ENCODE measurements around the gene APLP2.

APLP2 gene

DNA sequence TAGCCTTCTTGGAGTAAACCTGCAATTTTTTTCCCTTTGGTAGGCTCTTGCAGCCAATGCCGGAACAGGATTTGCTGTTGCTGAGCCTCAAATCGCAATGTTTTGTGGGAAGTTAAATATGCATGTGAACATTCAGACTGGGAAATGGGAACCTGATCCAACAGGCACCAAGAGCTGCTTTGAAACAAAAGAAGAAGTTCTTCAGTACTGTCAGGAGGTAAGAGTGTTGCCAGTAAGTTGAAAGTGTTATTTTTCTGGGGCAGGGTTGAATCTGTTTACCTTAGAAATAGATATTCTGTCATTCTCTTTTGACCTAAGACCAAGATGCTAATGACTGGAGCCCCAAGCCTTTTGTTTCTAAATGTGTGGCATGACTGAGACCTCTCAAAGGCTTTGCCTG, 39.7 kb downstream of the APLP2 start:
- no peak overlapping the region for H3K4me3 ChIP-seq (ENCODE audit: low read length)
- no peak for TF ChIP-seq ZNF274 (IDR thresholded peaks at IDR 0.05; ENCODE audit: low read depth, low read length)

- no peak overlapping the region for H3K4me3 ChIP-seq (ENCODE audit: low read length)
- no peak for TF ChIP-seq ZNF274 (IDR thresholded peaks at IDR 0.05; ENCODE audit: low read depth, low read length)
These were observed 40.8 kb downstream of the APLP2 start for GRCh38 chr11:130110339-130111108.

- no peak overlapping the region for H3K4me3 ChIP-seq (ENCODE audit: low read length)
These were observed 42.6 kb downstream of the APLP2 start for GRCh38 chr11:130112071-130112830.

DNA sequence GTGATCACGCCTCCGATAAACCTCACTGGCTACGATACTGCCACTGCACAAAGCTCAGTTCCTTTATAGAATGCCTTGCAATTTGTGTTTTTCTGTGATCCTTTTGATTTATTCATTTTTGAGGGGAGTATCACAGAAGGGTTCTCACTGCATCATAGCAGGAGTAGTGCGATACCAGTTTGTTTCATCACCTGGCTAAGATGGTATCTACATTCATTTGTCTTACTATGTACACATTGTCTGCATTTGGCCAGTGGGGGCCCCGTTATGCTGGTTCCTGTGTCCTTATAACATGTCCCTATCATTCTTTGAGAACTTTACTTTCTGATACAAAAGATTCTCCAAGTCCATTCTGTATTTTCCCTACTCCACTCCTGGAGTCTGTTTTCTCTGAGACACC, 44.6 kb downstream of the APLP2 start:
- no peak for TF ChIP-seq ZNF274 (IDR thresholded peaks at IDR 0.05; ENCODE audit: low read depth, low read length)
- no peak overlapping the region for H3K4me3 ChIP-seq (ENCODE audit: low read length)

More at GRCh38 chr11:130112071-130112830, 42.6 kb downstream of the APLP2 start:
- no peak for TF ChIP-seq ZNF274 (IDR thresholded peaks at IDR 0.05; ENCODE audit: low read depth, low read length)

DNA sequence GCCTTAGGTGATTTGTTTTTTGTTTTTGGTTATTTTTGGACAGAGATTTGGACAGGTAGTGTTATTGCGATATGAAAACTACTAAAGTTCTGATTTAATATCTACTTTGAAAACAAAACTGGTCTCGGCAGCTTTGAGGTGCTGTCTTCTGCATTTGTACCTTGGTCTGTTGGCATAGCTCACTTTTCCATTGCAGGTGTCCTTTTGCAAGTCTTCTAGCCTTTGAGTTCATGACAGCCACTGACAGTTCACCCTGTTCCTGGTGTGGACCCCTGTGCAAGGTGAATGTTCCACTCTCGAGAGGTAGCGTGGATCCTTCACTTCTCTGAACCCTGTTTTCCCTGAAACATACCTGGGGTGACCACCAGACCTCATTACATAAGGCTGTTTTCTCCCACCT, 45.0 kb downstream of the APLP2 start:
- no peak for TF ChIP-seq ZNF274 (IDR thresholded peaks at IDR 0.05; ENCODE audit: low read depth, low read length)
- no peak overlapping the region for H3K4me3 ChIP-seq (ENCODE audit: low read length)

DNA sequence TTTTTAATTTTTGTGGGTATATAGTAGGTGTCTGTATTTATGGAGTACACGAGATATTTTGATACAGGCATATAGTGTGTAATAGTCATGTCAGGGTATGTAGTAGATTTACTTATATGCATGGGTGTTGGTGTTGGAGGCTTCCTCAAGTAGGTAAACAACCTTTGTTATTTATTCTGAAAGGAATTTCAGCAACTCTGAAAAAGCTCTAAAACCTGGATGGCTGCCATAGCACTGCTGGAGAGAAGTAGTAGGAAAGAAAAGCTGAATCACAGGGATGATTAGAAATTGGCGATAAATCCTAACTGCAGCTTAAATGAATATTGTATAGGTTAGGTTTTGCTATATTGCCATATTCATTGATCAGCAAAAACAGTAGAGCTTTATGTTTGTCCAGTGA, 45.5 kb downstream of the APLP2 start:
- no peak overlapping the region for H3K4me3 ChIP-seq (ENCODE audit: low read length)
- TF ChIP-seq ZNF274 (IDR thresholded peaks at IDR 0.05; ENCODE audit: low read depth, low read length) = no peak

DNA sequence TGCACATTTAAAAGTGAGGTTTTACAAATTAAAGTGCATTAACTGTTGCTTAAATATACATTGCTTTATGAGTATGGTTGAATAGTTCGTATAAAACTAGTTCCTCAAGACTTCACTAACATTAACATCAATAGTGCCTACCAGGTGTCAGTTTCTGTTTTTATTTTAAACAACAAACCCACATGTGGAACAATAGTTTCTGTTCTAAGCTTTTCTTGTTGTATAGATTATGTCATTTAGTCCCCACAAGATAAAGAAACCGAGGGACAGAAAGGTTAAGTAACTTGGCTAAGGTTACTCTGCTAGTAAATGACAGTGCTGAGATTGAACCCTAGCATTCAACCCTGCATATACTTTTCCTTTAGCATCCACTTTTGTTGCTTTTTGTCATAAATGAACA, 48.5 kb downstream of the APLP2 start:
- no peak overlapping the region for H3K4me3 ChIP-seq (ENCODE audit: low read length)
- TF ChIP-seq ZNF274 (IDR thresholded peaks at IDR 0.05; ENCODE audit: low read depth, low read length) = no peak

DNA sequence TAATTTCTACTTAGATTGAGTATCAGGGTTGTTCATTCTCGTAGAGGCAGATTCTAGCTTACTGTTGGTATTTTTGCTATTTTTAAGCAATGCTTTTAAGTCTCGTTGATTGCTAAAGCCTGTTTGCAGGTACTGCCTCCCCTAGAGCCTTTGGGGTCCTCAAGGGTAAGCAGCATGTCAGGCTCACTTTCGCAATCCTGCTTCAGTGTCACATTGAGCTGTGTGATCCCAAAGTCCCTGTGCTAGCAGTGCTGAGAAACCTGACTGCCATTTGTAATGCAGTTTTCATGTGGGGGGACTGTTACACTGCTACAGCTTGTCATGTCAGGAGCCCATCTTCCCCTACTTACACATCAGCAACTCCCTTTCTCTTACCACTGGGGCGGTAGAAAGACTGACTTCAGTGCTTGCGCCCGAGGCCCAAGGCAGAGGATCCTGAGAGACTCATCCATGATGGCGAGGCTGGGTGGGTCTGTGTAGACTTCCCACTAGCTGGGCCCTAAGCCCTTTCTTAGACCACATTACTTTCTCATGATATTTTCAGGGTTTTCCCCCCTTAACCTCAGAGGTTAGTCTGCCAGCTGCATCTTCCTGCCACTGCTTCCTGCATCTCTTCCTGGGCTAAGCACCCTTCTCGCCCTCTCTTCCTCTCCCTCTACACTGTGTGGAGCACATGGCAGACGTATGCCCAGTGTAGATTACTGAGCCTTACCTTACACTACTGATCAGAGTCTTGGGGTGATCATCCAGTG, 49.1 kb downstream of the APLP2 start:
- TF ChIP-seq ZNF274 (IDR thresholded peaks at IDR 0.05; ENCODE audit: low read depth, low read length) = no peak
- H3K4me3 ChIP-seq (ENCODE audit: low read length) = no peak overlapping the region; the same call in 1 of the 2 replicates

- no peak for TF ChIP-seq ZNF274 (IDR thresholded peaks at IDR 0.05; ENCODE audit: low read depth, low read length)
- H3K4me3 ChIP-seq (ENCODE audit: low read length) = no peak overlapping the region
These were observed 50.4 kb downstream of the APLP2 start for GRCh38 chr11:130120045-130120444.

DNA sequence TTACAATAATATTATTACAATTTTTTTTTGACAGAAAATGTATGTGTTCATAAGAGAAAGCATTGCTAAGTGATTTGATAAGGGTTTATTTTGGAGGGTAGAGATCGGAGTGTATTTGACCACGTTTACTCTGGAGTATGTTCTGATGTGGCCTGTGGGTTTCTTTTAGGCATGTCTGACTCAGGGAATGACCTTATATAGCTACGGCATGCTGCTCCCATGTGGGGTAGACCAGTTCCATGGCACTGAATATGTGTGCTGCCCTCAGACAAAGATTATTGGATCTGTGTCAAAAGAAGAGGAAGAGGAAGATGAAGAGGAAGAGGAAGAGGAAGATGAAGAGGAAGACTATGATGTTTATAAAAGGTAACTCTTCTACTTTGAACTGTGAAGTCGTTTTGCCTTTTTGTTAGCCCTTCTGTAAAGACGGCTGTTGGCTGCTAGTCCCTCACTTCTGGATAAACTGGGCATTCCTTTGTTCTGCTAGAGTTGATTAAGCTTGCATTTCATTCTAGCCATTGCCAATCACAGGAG, 51.8 kb downstream of the APLP2 start:
- no peak overlapping the region for H3K4me3 ChIP-seq (ENCODE audit: low read length)
- no peak for TF ChIP-seq ZNF274 (IDR thresholded peaks at IDR 0.05; ENCODE audit: low read depth, low read length)

DNA sequence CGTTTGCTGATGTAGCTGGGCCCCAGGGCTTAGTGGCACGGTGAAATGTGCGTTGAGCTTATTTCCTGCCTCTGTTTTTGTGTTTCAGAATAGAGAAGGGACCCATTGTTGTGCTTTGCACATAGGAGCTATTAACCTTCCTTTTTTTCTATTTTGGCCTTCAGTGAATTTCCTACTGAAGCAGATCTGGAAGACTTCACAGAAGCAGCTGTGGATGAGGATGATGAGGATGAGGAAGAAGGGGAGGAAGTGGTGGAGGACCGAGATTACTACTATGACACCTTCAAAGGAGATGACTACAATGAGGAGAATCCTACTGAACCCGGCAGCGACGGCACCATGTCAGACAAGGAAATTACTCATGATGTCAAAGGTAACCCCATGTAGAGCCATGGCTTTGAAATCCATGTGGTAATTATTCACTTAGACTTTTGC, 52.5 kb downstream of the APLP2 start:
- TF ChIP-seq ZNF274 (IDR thresholded peaks at IDR 0.05; ENCODE audit: low read depth, low read length) = no peak
- H3K4me3 ChIP-seq (ENCODE audit: low read length) = no peak overlapping the region

DNA sequence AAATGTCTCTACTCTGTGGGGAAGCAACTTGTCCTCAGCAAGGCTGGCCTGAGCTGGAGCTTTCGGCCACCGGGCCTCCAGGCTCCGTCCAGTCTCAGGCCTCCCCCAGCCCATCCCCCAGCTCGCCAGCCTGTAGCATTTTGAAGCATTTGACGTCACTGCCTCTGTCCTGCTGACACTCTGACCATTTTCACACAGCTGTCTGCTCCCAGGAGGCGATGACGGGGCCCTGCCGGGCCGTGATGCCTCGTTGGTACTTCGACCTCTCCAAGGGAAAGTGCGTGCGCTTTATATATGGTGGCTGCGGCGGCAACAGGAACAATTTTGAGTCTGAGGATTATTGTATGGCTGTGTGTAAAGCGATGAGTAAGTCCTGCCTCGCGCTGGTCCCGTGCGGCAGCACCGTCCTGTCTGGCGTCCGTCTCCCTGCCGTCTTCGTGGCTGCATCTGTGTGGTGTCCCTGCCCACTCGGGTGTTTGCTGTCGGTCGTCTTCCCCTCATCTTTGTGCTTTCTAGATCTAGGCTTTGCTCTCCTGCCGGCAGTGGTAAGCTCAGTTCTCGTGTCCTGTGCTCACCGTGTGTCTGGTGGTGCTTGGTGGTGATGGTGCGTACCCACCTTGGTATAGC, 53.8 kb downstream of the APLP2 start:
- no peak for TF ChIP-seq ZNF274 (IDR thresholded peaks at IDR 0.05; ENCODE audit: low read depth, low read length)
- no peak overlapping the region for H3K4me3 ChIP-seq (ENCODE audit: low read length)

- TF ChIP-seq ZNF274 (IDR thresholded peaks at IDR 0.05; ENCODE audit: low read depth, low read length) = no peak
- H3K4me3 ChIP-seq (ENCODE audit: low read length) = no peak overlapping the region
These were observed 54.4 kb downstream of the APLP2 start for GRCh38 chr11:130124096-130124495.

DNA sequence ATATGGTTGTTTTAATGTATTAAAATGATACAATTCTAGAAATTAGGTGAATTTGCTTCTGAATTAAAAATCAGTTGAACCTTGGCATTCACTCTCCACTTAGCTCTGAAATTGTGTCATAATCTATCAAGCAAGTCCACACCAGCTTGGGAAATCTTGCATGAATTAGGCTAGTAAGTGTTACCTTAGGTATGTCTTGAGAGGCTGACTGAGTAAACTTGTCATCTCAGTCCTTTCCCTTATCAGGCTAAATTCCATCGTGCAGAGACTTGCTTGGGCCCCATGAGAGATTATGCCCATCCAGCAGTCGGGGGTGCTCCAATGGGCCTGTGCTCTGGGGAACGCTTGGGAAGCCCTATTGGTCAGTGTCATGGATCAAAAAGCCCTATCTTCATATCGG, 55.9 kb downstream of the APLP2 start:
- TF ChIP-seq ZNF274 (IDR thresholded peaks at IDR 0.05; ENCODE audit: low read depth, low read length) = no peak
- H3K4me3 ChIP-seq (ENCODE audit: low read length) = no peak overlapping the region
